Thoracic aorta (tissue), 2 donors: ENCODE measurements around the gene ARL15. TPM values are rescaled to one million over a fixed set of nuclear protein-coding genes. Genes with fewer than 3 reads are reported as not detected.

Experiments
- ATAC-seq: fragments of 150-250 bp; one replicate; pipeline ENCODE4 v1.8.0; 2017; ENCODE audit warnings: low read depth; ENCODE audit not compliant: insufficient number of reproducible peaks, low FRiP score
- DNase-seq: peaks from one replicate; pipeline ENCODE4 v3.0.0-alpha.2; 2020; ENCODE audit warnings: low spot score
- H3K27ac ChIP-seq, 2 donors: fragments of 200-600 bp; sonication (generic); 1 replicate in 1 of 2; 2 replicates in 1 of 2; pipeline ENCODE4 v1.5.1; 2016; ENCODE audit warnings: mild to moderate bottlenecking in 2 of 2, moderate library complexity in 2 of 2
- H3K27me3 ChIP-seq: fragments of 200-600 bp; sonication (generic); replicated peaks from 2 replicates; pipeline ENCODE4 v1.6.0; 2016; ENCODE audit warnings: mild to moderate bottlenecking; ENCODE audit not compliant: insufficient read depth
- H3K36me3 ChIP-seq: fragments of 200-600 bp; sonication (generic); one replicate; pipeline ENCODE4 v1.5.1; 2016
- H3K4me1 ChIP-seq, 2 donors: fragments of 200-600 bp; sonication (generic); 1 replicate in 1 of 2; 2 replicates in 1 of 2; pipeline versions ENCODE4 v1.5.1 to v1.6.0; 2016; ENCODE audit warnings: low read depth in 2 of 2, mild to moderate bottlenecking in 1 of 2; ENCODE audit not compliant: control insufficient read depth in 1 of 2
- H3K4me3 ChIP-seq: fragments of 200-600 bp; sonication (generic); 2 replicates; pipeline ENCODE4 v1.5.1; 2016; ENCODE audit warnings: mild to moderate bottlenecking
- H3K9me3 ChIP-seq: fragments of 200-600 bp; sonication (generic); 2 replicates; pipeline ENCODE4 v1.5.1; 2016
- CTCF ChIP-seq: fragments of 200-600 bp; sonication (generic); IDR thresholded peaks from one replicate; pipeline ENCODE4 v1.5.1; 2019; ENCODE audit warnings: antibody characterized with exemption
- total RNA-seq, 2 donors: library from RNA; depleted of rRNA; stranded (reverse); fragments of >200 nt; gene quantifications; one replicate each; pipeline versions ENCODE4 v1.1.0 to v1.2.3, GENCODE V29; 2016

Gene ARL15
- total RNA-seq, 2 donors from 2014 or later: 23.6 to 36.8 TPM

- Histone ChIP-seq H3K27ac (no peak overlapping the region), H3K9me3 (no peaks in the 10 kb centered on the region), H3K4me1 (peaks cover 0 to 11% of the 10 kb centered on the region in 2 donors), H3K4me3 (no peak overlapping the region), H3K36me3 (no peaks in the 10 kb centered on the region), H3K27me3 (no peaks in the 10 kb centered on the region)
- no peak for TF ChIP-seq CTCF
- ATAC-seq (no peak), DNase-seq (no peak)
Observed at GRCh38 chr5:54095969-54096368, 214.4 kb downstream of the ARL15 start.

GRCh38 chr5:54094706-54095105, 215.7 kb downstream of the ARL15 start:
- ATAC-seq (no peak), DNase-seq (no peak)
- no peaks in the 10 kb centered on the region for H3K9me3 ChIP-seq
- H3K4me3 ChIP-seq: no peak overlapping the region
- H3K27ac ChIP-seq: no peak overlapping the region
- peaks cover 0 to 11% of the 10 kb centered on the region in 2 donors for H3K4me1 ChIP-seq
- no peaks in the 10 kb centered on the region for H3K27me3 ChIP-seq
- TF ChIP-seq CTCF: no peak
- no peaks in the 10 kb centered on the region for H3K36me3 ChIP-seq

- Histone ChIP-seq H3K4me1 (peaks cover 0 to 11% of the 10 kb centered on the region in 2 donors), H3K9me3 (no peaks in the 10 kb centered on the region), H3K36me3 (no peaks in the 10 kb centered on the region), H3K27ac (no peak overlapping the region), H3K4me3 (no peak overlapping the region), H3K27me3 (no peaks in the 10 kb centered on the region)
- TF ChIP-seq CTCF: no peak
- DNase-seq (no peak), ATAC-seq (no peak)
Observed at GRCh38 chr5:54093861-54094260, 216.5 kb downstream of the ARL15 start.

- no peak overlapping the region for H3K4me3 ChIP-seq
- H3K27me3 ChIP-seq: no peaks in the 10 kb centered on the region
- H3K36me3 ChIP-seq: no peaks in the 10 kb centered on the region
- H3K27ac ChIP-seq: no peak overlapping the region
- TF ChIP-seq CTCF: no peak
- no peak for DNase-seq
- ATAC-seq: no peak
- H3K4me1 ChIP-seq: peaks cover 0 to 11% of the 10 kb centered on the region in 2 donors
- H3K9me3 ChIP-seq: no peaks in the 10 kb centered on the region
Observed at GRCh38 chr5:54093081-54093492, 217.3 kb downstream of the ARL15 start.

- peaks cover 3 to 11% of the 10 kb centered on the region in 2 donors for H3K4me1 ChIP-seq
- ATAC-seq (no peak), DNase-seq (no peak)
- H3K9me3 ChIP-seq: no peaks in the 10 kb centered on the region
- no peak overlapping the region for H3K4me3 ChIP-seq
- no peak for TF ChIP-seq CTCF
- H3K27me3 ChIP-seq: no peaks in the 10 kb centered on the region
- H3K36me3 ChIP-seq: no peaks in the 10 kb centered on the region
- no peak overlapping the region for H3K27ac ChIP-seq
Observed at GRCh38 chr5:54091307-54092130, 218.9 kb downstream of the ARL15 start.
